GM18519 (cell line): ENCODE results near the gene SPTBN1.

Source experiments
- ATAC-seq: cut with Tn5 transposase; IDR thresholded peaks from one replicate; pipeline ENCODE4 v1.9.1; 2021; ENCODE audit warnings: mild to moderate bottlenecking, moderate library complexity; ENCODE audit not compliant: unreplicated experiment, low FRiP score

The SPTBN1 gene

GRCh38 chr2:54546518-54546917, 90.4 kb downstream of the SPTBN1 start:
- no peak for ATAC-seq

GRCh38 chr2:54546923-54547720, 91.0 kb downstream of the SPTBN1 start:
- ATAC-seq, result no peak

- ATAC-seq, result no peak
Observed at GRCh38 chr2:54549430-54549829, 93.3 kb downstream of the SPTBN1 start.

- no peak for ATAC-seq
Observed at GRCh38 chr2:54549917-54550518, 93.9 kb downstream of the SPTBN1 start.

DNA sequence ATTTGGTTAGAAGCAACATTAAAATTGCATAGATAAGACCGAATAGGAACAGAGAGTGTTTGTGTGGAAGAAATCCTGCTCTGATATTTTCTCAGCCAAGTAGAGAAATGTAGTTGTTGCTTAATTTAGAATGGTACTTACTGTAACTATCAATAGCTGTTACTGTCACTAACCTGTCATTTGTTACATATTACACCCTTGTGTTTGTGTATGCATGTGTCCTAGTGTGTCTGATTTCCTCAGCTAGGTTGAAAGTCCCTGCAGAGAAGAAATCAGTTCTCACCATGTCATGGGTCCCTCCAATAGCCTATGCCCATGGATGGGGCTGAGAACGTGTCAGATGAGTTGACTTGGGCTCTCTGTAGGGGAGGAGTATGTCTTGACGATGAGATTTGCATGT, 94.4 kb downstream of the SPTBN1 start:
- no peak for ATAC-seq

- ATAC-seq, result peak; percentile 39
Observed at GRCh38 chr2:54551123-54551756, 95.1 kb downstream of the SPTBN1 start.

GRCh38 chr2:54553075-54553474, 96.9 kb downstream of the SPTBN1 start:
- no peak for ATAC-seq

- ATAC-seq, result no peak
Observed at GRCh38 chr2:54553775-54554174, 97.6 kb downstream of the SPTBN1 start.

GRCh38 chr2:54555318-54555837, 99.3 kb downstream of the SPTBN1 start:
- no peak for ATAC-seq

- no peak for ATAC-seq
Observed at GRCh38 chr2:54556621-54557121, 100.5 kb downstream of the SPTBN1 start.

DNA sequence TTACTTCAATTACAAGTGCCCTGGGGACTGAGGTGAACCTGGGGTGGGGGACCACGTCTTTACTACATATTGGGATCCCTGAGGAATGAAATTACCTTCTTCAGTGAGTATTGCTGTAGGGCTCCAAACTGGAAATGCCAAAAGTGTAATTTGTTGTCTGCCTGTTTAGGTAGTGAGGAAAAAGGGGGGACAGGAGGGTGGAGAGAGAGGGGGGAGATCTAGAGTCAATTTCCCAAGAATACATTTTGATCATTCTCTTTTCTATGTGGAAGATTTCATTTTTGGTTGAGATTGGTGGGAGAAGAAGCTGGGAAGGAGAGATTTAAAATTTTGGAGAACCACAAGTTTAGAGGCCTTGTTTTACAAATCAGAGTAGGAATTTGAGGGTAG, 101.1 kb downstream of the SPTBN1 start:
- ATAC-seq, result no peak

DNA sequence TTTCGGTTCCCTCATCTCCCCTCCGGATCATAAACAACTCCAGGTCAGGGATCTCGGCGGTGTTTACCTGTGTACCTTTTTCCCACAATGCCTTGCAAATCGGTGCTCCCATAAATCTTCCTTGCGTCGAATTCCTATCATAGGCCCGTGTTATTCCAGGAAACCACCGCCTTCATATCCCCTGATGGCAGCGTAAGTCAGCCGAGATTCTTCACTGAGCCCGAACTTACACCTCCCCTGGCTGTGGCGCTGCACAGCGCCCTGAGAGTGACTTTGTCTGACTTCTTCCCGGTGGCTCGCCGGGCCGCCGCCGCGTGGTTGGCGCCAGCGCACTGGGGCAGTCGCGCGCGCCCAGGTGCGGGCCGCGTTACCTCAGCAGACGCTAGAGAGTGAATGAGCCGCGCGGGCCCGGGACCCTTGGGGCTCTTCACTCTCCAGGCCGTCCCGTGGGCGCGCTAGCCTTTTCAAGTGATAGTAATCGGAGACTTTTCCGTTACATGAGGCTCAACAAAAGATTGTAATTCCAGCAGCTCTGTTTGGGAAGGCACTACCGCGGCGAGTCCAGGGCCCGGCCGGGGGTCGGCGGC, 101.6 kb downstream of the SPTBN1 start:
- ATAC-seq, result peak; percentile 27

- ATAC-seq, result peak; percentile 33
Observed at GRCh38 chr2:54558188-54559005, 102.3 kb downstream of the SPTBN1 start.

DNA sequence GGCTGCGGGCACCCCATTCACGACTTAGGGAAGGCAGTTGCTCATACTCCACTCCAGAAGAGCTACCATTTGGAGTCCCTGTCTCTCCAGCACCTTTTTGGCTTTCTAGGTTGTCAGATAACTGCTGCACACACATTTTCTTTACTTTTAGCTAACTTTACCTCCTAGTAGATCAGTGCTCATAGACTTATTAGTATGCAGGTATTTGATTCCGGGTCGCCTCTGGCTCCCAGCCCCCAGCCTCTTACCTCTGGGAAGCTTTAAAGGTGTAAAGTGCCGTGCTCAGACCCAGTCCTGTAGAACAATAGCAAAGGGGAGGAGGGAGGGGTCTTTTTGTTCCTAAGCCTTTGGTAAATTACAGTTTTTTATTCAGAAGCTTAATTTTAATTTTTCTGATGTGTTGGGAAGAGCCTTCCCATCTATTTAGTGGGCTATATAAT, 102.9 kb downstream of the SPTBN1 start:
- no peak for ATAC-seq

DNA sequence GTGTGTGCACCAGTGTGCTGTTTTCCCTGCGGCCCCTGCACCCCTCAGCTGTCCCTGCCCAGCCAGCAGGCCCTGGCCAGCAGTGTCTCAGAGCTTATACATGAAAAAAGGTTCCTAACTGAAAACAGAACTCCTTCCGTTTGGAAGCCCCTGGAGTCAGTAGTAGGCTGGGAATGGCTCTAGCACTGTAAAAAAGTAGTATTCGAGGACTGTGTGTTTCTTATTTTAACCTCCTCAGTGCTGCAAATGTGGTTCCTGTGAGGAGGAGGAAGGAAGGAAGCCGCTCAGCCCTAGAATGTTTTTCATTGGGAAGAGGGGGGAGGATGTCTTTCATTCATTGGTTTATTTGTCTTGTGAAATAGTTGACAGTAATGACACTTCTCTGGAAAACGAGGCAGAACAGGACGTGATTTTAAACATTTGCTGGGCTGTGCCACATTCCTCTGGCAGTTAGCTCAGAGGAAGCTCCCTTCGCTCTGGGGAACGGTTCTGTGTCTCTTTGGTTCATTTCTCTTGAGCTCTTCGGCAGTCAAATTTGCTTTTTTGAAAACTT, 103.5 kb downstream of the SPTBN1 start:
- no peak for ATAC-seq

DNA sequence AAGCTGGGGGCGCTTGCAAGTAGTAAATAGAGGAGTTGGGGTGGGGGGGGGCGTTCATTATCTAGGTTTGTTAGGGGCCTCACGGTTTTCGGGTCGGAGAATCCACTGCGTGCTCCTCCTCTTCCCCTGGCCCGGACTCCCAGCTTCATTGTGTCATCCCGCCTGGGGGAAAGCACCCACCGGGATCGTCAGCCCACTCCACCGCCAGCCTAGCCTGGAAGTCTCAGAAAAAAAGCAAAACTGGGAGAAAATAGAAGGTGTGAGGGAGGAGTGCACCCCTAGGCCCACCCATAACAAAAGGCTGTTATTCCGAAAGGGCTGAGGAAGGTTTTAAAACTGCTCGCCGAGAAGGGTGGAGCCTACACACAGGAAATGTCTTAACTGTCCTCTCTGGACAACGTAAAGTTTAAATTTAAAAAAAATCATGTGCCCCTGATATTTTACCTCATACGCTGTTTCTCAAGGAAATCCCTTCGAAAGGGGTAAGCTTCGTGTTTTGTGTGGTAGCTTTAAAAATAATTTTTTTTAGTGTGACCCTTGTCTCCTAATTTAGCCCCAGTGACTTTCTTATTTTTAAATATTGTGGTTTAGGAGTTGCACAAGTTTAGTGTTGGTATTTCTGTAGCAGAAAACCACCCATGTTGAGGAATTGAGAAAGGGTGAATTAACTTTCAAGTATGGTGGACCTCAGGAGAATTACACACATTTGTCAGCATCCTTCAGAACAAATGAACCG, 104.2 kb downstream of the SPTBN1 start:
- ATAC-seq, result peak; percentile 54

DNA sequence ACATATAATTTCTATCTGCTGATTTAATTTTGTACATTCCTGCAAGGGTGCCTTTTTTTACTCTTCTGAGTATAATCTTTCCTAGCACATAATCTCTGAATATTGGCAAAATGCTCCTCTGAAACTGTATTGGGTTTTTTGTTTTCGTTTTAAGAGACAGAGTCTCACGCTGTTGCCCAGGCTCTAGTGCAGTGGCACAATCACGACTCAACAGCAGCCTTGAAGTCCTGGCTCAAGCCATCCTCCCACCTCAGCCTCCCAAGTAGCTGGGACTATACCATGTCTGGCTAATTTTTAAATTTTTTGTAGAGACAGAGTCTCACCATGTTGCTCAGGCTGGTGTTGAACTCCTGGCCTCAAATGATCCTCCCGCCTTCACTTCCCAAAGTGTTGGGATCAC, 104.9 kb downstream of the SPTBN1 start:
- ATAC-seq, result no peak

GRCh38 chr2:54564439-54564838, 108.3 kb downstream of the SPTBN1 start:
- ATAC-seq, result no peak

DNA sequence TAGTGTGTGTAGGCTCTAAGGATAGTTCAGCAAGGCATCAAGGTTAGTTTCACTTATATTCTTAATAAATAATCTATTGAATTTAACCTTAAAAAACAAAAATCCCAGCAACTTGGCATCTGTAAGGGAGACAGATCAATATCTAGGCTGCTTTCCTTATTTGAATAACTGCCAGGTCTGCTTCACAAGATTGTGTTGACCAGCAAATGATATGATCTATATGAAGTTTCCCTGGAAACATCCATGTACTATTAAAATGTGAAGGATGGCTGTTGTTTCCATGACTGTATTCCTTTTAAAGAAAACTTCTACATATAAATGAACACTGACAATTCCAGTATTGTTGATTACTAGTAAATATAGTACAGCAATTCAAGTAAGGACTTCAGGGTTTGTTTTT, 109.4 kb downstream of the SPTBN1 start:
- ATAC-seq, result no peak
